ENCODE data around the gene VRK1. TPM values are rescaled to one million over a fixed set of nuclear protein-coding genes. Genes with fewer than 3 reads are reported as not detected.

VRK1 gene
- total and polyA plus RNA-seq, 4 donors: 1.8 to 50.4 (median 3.3) TPM

- Histone ChIP-seq H3K36me3 (ENCODE audit: control insufficient read depth in 4 of 4, insufficient read depth in 3 of 4, low read depth in 1 of 4, low read length in 3 of 4) (no peaks in the 10 kb centered on the region), H3K27ac (ENCODE audit: low read depth in 1 of 2, low read length in 2 of 2) (no peak overlapping the region), H3K4me1 (ENCODE audit: control insufficient read depth in 4 of 4, insufficient read depth in 4 of 4, low read length in 3 of 4) (no peaks in the 10 kb centered on the region), H3K9ac (ENCODE audit: low read depth in 1 of 2, low read length in 2 of 2) (no peak overlapping the region), H3K9me3 (ENCODE audit: control insufficient read depth in 4 of 4, low read length in 3 of 4) (no peaks in the 10 kb centered on the region), H3K4me3 (ENCODE audit: low read depth in 1 of 3, low read length in 3 of 3) (no peak overlapping the region), H3K27me3 (ENCODE audit: control insufficient read depth in 4 of 4, insufficient read depth in 4 of 4, low read length in 3 of 4) (no peaks in the 10 kb centered on the region)
- WGBS: 67% methylated on average over 4 of the region's 4 CpGs
- DNase-seq (ENCODE audit: low spot score): no peak
- TF ChIP-seq HNF4A (conservative IDR thresholded peaks at IDR 0.05) (no peak), RXRA (IDR thresholded peaks at IDR 0.05) (no peak), FOXA1 (IDR thresholded peaks at IDR 0.05) (no peak), MAX (IDR thresholded peaks at IDR 0.05) (no peak), RAD21 (IDR thresholded peaks at IDR 0.05) (no peak), REST (IDR thresholded peaks at IDR 0.05) (no peak), JUND (IDR thresholded peaks at IDR 0.05) (no peak), CTCF (IDR thresholded peaks at IDR 0.05; ENCODE audit: low read depth, low read length, missing input control) (no peak), FOXA2 (IDR thresholded peaks at IDR 0.05) (no peak), HNF4G (IDR thresholded peaks at IDR 0.05) (no peak), NR2F2 (IDR thresholded peaks at IDR 0.05) (no peak), SP1 (IDR thresholded peaks at IDR 0.05) (no peak), TAF1 (conservative IDR thresholded peaks at IDR 0.05) (no peak), ATF3 (IDR thresholded peaks at IDR 0.05) (no peak), YY1 (IDR thresholded peaks at IDR 0.05) (no peak), GABPA (IDR thresholded peaks at IDR 0.05 in 1 of 2, conservative IDR thresholded peaks at IDR 0.05 in 1 of 2) (no peak), ZBTB33 (IDR thresholded peaks at IDR 0.05) (no peak), EGR1 (IDR thresholded peaks at IDR 0.05; ENCODE audit: low read depth in 2 of 2) (no peak)
These were observed 11.6 kb downstream of the VRK1 start for GRCh38 chr14:96808619-96809406.

Measured in liver (tissue), 9 donors.